GM12873 (cell line): ENCODE results near the gene RAD51C.

Source experiments
- CTCF ChIP-seq: IDR thresholded peaks from 2 replicates; pipeline ENCODE4 v1.5.1; 2012; ENCODE audit warnings: low read depth, mild to moderate bottlenecking, moderate library complexity, low read length, control low read depth; ENCODE audit not compliant: insufficient read depth; ENCODE audit errors: missing control alignments

Gene RAD51C

GRCh38 chr17:58692239-58693055, at the start of gene RAD51C:
Gene RAD51C (plus strand): TSS chr17:58692602. CDS start chr17:58692644, 42 bp downstream.
- TF ChIP-seq CTCF, result no peak

GRCh38 chr17:58643147-58643546, 49.3 kb upstream of the RAD51C start:
- TF ChIP-seq CTCF, result no peak

- TF ChIP-seq CTCF, result no peak
These were observed 44.2 kb upstream of the RAD51C start for GRCh38 chr17:58648236-58648635.

GRCh38 chr17:58658804-58659713, 33.3 kb upstream of the RAD51C start:
- no peak for TF ChIP-seq CTCF

- TF ChIP-seq CTCF, result no peak
These were observed 31.8 kb upstream of the RAD51C start for GRCh38 chr17:58660621-58661020.

- no peak for TF ChIP-seq CTCF
These were observed 30.9 kb upstream of the RAD51C start for GRCh38 chr17:58661499-58661898.

GRCh38 chr17:58664302-58664701, 28.1 kb upstream of the RAD51C start:
- no peak for TF ChIP-seq CTCF
